ENCODE measurements around the gene NMNAT2.

- TF ChIP-seq, protein P1, sequence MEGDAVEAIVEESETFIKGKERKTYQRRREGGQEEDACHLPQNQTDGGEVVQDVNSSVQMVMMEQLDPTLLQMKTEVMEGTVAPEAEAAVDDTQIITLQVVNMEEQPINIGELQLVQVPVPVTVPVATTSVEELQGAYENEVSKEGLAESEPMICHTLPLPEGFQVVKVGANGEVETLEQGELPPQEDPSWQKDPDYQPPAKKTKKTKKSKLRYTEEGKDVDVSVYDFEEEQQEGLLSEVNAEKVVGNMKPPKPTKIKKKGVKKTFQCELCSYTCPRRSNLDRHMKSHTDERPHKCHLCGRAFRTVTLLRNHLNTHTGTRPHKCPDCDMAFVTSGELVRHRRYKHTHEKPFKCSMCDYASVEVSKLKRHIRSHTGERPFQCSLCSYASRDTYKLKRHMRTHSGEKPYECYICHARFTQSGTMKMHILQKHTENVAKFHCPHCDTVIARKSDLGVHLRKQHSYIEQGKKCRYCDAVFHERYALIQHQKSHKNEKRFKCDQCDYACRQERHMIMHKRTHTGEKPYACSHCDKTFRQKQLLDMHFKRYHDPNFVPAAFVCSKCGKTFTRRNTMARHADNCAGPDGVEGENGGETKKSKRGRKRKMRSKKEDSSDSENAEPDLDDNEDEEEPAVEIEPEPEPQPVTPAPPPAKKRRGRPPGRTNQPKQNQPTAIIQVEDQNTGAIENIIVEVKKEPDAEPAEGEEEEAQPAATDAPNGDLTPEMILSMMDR (IDR thresholded peaks at IDR 0.05; ENCODE audit: poor library complexity, severe bottlenecking): no peak
- TF ChIP-seq POLR2AphosphoS5 (IDR thresholded peaks at IDR 0.05) (no peak), EZH2 (IDR thresholded peaks at IDR 0.05; ENCODE audit: borderline replicate concordance, insufficient read depth, low read length, poor library complexity, severe bottlenecking) (no peak), RAD21 (conservative IDR thresholded peaks at IDR 0.05) (no peak), MXI1 (conservative IDR thresholded peaks at IDR 0.05; ENCODE audit: poor library complexity, severe bottlenecking) (no peak), EP300 (conservative IDR thresholded peaks at IDR 0.05; ENCODE audit: poor library complexity, severe bottlenecking) (no peak)
- TF ChIP-seq, protein P2, sequence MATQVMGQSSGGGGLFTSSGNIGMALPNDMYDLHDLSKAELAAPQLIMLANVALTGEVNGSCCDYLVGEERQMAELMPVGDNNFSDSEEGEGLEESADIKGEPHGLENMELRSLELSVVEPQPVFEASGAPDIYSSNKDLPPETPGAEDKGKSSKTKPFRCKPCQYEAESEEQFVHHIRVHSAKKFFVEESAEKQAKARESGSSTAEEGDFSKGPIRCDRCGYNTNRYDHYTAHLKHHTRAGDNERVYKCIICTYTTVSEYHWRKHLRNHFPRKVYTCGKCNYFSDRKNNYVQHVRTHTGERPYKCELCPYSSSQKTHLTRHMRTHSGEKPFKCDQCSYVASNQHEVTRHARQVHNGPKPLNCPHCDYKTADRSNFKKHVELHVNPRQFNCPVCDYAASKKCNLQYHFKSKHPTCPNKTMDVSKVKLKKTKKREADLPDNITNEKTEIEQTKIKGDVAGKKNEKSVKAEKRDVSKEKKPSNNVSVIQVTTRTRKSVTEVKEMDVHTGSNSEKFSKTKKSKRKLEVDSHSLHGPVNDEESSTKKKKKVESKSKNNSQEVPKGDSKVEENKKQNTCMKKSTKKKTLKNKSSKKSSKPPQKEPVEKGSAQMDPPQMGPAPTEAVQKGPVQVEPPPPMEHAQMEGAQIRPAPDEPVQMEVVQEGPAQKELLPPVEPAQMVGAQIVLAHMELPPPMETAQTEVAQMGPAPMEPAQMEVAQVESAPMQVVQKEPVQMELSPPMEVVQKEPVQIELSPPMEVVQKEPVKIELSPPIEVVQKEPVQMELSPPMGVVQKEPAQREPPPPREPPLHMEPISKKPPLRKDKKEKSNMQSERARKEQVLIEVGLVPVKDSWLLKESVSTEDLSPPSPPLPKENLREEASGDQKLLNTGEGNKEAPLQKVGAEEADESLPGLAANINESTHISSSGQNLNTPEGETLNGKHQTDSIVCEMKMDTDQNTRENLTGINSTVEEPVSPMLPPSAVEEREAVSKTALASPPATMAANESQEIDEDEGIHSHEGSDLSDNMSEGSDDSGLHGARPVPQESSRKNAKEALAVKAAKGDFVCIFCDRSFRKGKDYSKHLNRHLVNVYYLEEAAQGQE (IDR thresholded peaks at IDR 0.05; ENCODE audit: borderline replicate concordance): no peak
Observed at GRCh38 chr1:183302452-183303322, 115.5 kb downstream of the NMNAT2 start.
